H1 (cell line): ENCODE measurements around the gene MDFIC. TPM values are rescaled to one million over a fixed set of nuclear protein-coding genes. Genes with fewer than 3 reads are reported as not detected.
A peak's percentile ranks its signal among the peaks of the same experiment; 100 is the strongest.

ENCODE experiments used
- ATF3 ChIP-seq: IDR thresholded peaks from 2 replicates; pipeline ENCODE4 v1.6.1; 2011; ENCODE audit warnings: low read depth, mild to moderate bottlenecking, low read length; ENCODE audit not compliant: insufficient read depth
- E2F6 ChIP-seq: IDR thresholded peaks from 2 replicates; pipeline ENCODE4 v1.6.1; 2012; ENCODE audit warnings: inconsistent platforms
- EZH2 ChIP-seq: fragments of 200-600 bp; sonication (generic); IDR thresholded peaks from 2 replicates; pipeline ENCODE4 v1.7.1; 2012; ENCODE audit warnings: low read depth, mild to moderate bottlenecking, moderate library complexity, low read length, inconsistent platforms; ENCODE audit not compliant: severe bottlenecking
- KDM1A ChIP-seq: fragments of 200-600, 300-600 bp; sonication (generic); IDR thresholded peaks from 2 replicates; pipeline ENCODE4 v1.7.1; 2016; ENCODE audit warnings: mild to moderate bottlenecking, low read length, borderline replicate concordance
- SIN3A ChIP-seq, 2 experiments: IDR thresholded peaks in 1 of 2; conservative IDR thresholded peaks in 1 of 2; 2 replicates each; pipeline ENCODE4 v1.6.1; 2011 to 2012; ENCODE audit warnings: low read length in 2 of 2, improper control_type of control experiment in 1 of 2, low read depth in 1 of 2, mild to moderate bottlenecking in 1 of 2
- SUZ12 ChIP-seq: fragments of 200-600 bp; sonication (generic); IDR thresholded peaks from 2 replicates; pipeline ENCODE4 v1.6.1; 2012; ENCODE audit warnings: mild to moderate bottlenecking, inconsistent platforms, low read length, moderate library complexity, mixed read lengths
- TAF1 ChIP-seq: IDR thresholded peaks from 2 replicates; pipeline ENCODE4 v1.6.1; 2011; ENCODE audit warnings: mild to moderate bottlenecking, low read depth, low read length
- polyA plus RNA-seq, 7 experiments: library from polyadenylated mRNA; depleted of rRNA in 3 of 7; stranded (reverse) in 5 of 7; unstranded in 2 of 7; fragments of >200 nt in 5 of 7; fragments of 200-250 nt in 2 of 7; gene quantifications; 1 replicate in 5 of 7; 2 replicates in 1 of 7; 4 replicates in 1 of 7; pipeline versions ENCODE4 v1.2.1 to v1.2.3, GENCODE V29; 2011 to 2013; ENCODE audit warnings: missing spikeins in 2 of 7, mixed read lengths in 2 of 7
- total RNA-seq: library from RNA; stranded (reverse); fragmentation: NEBNext Ultra II Directional; extraction: Animal tissue kit (Norgen Biotek cat#: 25700); gene quantifications from 2 replicates; pipeline ENCODE4 v1.2.1, GENCODE V29; 2021

The MDFIC gene
- total and polyA plus RNA-seq, 2 of the 8 experiments (the other 6 are each of a cell fraction or from before 2014, with no cell fraction given), result 2.3 to 11.4 TPM

GRCh38 chr7:114922652-114923402 lies 933 bp downstream of the MDFIC start (continued):
- peak; percentile 34; the same call in 1 of the 2 replicates for TF ChIP-seq E2F6
- TF ChIP-seq TAF1, result no peak
- no peak for TF ChIP-seq ATF3
- no peak; a peak in 1 of 4 replicates for TF ChIP-seq SIN3A (conservative IDR thresholded peaks at IDR 0.05 in 1 of 2, IDR thresholded peaks at IDR 0.05 in 1 of 2; ENCODE audit: low read depth in 1 of 2, low read length in 2 of 2)
- TF ChIP-seq SUZ12, result no peak
- TF ChIP-seq EZH2, result peak; percentile 21
- TF ChIP-seq KDM1A, result no peak
